H9 (cell line): ENCODE results near the gene CFAP299. TPM values are rescaled to one million over a fixed set of nuclear protein-coding genes. Genes with fewer than 3 reads are reported as not detected.

Experiments
- DNase-seq: peaks from one replicate; pipeline ENCODE4 v3.0.0-alpha.2; 2017
- H2AFZ ChIP-seq: one replicate; pipeline ENCODE4 v1.6.1; 2013; ENCODE audit warnings: mild to moderate bottlenecking, low read length, control low read depth, moderate library complexity
- H2AK5ac ChIP-seq: 2 replicates; pipeline ENCODE4 v1.6.1; 2013; ENCODE audit warnings: low read length, control low read depth, mixed read lengths; ENCODE audit not compliant: insufficient read length
- H2BK120ac ChIP-seq: one replicate; pipeline ENCODE4 v1.6.1; 2013; ENCODE audit warnings: low read depth, mild to moderate bottlenecking, low read length, control low read depth, inconsistent platforms; ENCODE audit not compliant: poor library complexity, severe bottlenecking
- H2BK12ac ChIP-seq: 2 replicates; pipeline ENCODE4 v1.6.1; 2013; ENCODE audit warnings: low read length, control low read depth, mixed read lengths, low read depth; ENCODE audit not compliant: insufficient read length
- H2BK15ac ChIP-seq: 2 replicates; pipeline ENCODE4 v1.6.1; 2013; ENCODE audit warnings: low read depth, low read length, control low read depth
- H2BK20ac ChIP-seq: one replicate; pipeline ENCODE4 v1.6.1; 2013; ENCODE audit warnings: low read depth, mild to moderate bottlenecking, low read length, control low read depth, inconsistent platforms; ENCODE audit not compliant: poor library complexity, severe bottlenecking
- H2BK5ac ChIP-seq: 2 replicates; pipeline ENCODE4 v1.6.1; 2013; ENCODE audit warnings: low read length, control low read depth, mixed read lengths; ENCODE audit not compliant: insufficient read length
- H3K14ac ChIP-seq: 2 replicates; pipeline ENCODE4 v1.6.1; 2013; ENCODE audit warnings: low read length, control low read depth; ENCODE audit not compliant: insufficient read depth
- H3K18ac ChIP-seq: 2 replicates; pipeline ENCODE4 v1.6.1; 2013; ENCODE audit warnings: low read depth, mild to moderate bottlenecking, mixed read lengths, low read length, control low read depth; ENCODE audit not compliant: insufficient read length
- H3K23ac ChIP-seq: 2 replicates; pipeline ENCODE4 v1.6.1; 2013; ENCODE audit warnings: low read length, control low read depth, mixed read lengths, low read depth; ENCODE audit not compliant: insufficient read length
- H3K23me2 ChIP-seq: 2 replicates; pipeline ENCODE4 v1.6.1; 2013; ENCODE audit warnings: low read depth, mild to moderate bottlenecking, mixed read lengths, low read length, control low read depth; ENCODE audit not compliant: insufficient read length, poor library complexity, severe bottlenecking
- H3K27ac ChIP-seq: 2 replicates; pipeline ENCODE4 v1.5.1; 2013; ENCODE audit warnings: low read length, control low read depth, mixed read lengths, low read depth; ENCODE audit not compliant: insufficient read length
- H3K27me3 ChIP-seq: 2 replicates; pipeline ENCODE4 v1.6.1; 2013; ENCODE audit warnings: low read length, control low read depth, inconsistent platforms; ENCODE audit not compliant: insufficient read depth
- H3K4ac ChIP-seq: 2 replicates; pipeline ENCODE4 v1.6.1; 2013; ENCODE audit warnings: low read depth, mild to moderate bottlenecking, control low read depth, inconsistent platforms, low read length, moderate library complexity
- H3K4me1 ChIP-seq: 2 replicates; pipeline ENCODE4 v1.6.1; 2013; ENCODE audit warnings: low read length, control low read depth, inconsistent platforms; ENCODE audit not compliant: insufficient read depth
- H3K4me2 ChIP-seq: 2 replicates; pipeline ENCODE4 v1.6.1; 2013; ENCODE audit warnings: low read length, control low read depth, mixed read lengths; ENCODE audit not compliant: insufficient read length, insufficient read depth
- H3K56ac ChIP-seq: 2 replicates; pipeline ENCODE4 v1.6.1; 2013; ENCODE audit warnings: low read depth, mild to moderate bottlenecking, mixed read lengths, low read length, control low read depth; ENCODE audit not compliant: insufficient read length
- H3K79me1 ChIP-seq: 2 replicates; pipeline ENCODE4 v1.6.1; 2013; ENCODE audit warnings: low read depth, mild to moderate bottlenecking, moderate library complexity, low read length, control low read depth, inconsistent platforms; ENCODE audit not compliant: insufficient read depth, poor library complexity, severe bottlenecking
- H3K79me2 ChIP-seq: 2 replicates; pipeline ENCODE4 v1.6.1; 2013; ENCODE audit warnings: low read length, control low read depth, inconsistent platforms; ENCODE audit not compliant: insufficient read depth
- H3K9ac ChIP-seq: 2 replicates; pipeline ENCODE4 v1.6.1; 2013; ENCODE audit warnings: low read length, control low read depth, mixed read lengths; ENCODE audit not compliant: insufficient read length; ENCODE audit errors: extremely low read depth
- H3K9me3 ChIP-seq: one replicate; pipeline ENCODE4 v1.6.1; 2013; ENCODE audit warnings: low read depth, low read length, inconsistent platforms; ENCODE audit not compliant: control insufficient read depth
- H3T11ph ChIP-seq: one replicate; pipeline ENCODE4 v1.6.1; 2013; ENCODE audit warnings: mild to moderate bottlenecking, low read length, control low read depth, inconsistent platforms
- H4K20me1 ChIP-seq: one replicate; pipeline ENCODE4 v1.6.1; 2013; ENCODE audit not compliant: control insufficient read depth, insufficient read length, insufficient read depth
- H4K5ac ChIP-seq: 2 replicates; pipeline ENCODE4 v1.6.1; 2013; ENCODE audit warnings: low read depth, mild to moderate bottlenecking, mixed read lengths, low read length, control low read depth; ENCODE audit not compliant: insufficient read length
- H4K8ac ChIP-seq: replicated peaks from 2 replicates; pipeline ENCODE4 v1.6.1; 2013; ENCODE audit warnings: low read length, control low read depth, mixed read lengths, low read depth; ENCODE audit not compliant: insufficient read length
- H4K91ac ChIP-seq: 2 replicates; pipeline ENCODE4 v1.6.1; 2013; ENCODE audit warnings: low read depth, mild to moderate bottlenecking, moderate library complexity, mixed read lengths, low read length, control low read depth; ENCODE audit not compliant: insufficient read length
- H3K27ac Mint-ChIP-seq, 3 experiments: 2 replicates in 2 of 3; 3 replicates in 1 of 3; pipeline ENCODE4 v1.8.0; 2020 to 2021; ENCODE audit warnings: mixed read lengths in 3 of 3, mild to moderate bottlenecking in 1 of 3, moderate library complexity in 1 of 3
- H3K27me3 Mint-ChIP-seq: 2 replicates; pipeline ENCODE4 v1.8.0; 2021; ENCODE audit warnings: low read depth, mild to moderate bottlenecking, moderate library complexity, mixed read lengths
- H3K36me3 Mint-ChIP-seq, 3 experiments: 2 replicates in 2 of 3; 3 replicates in 1 of 3; pipeline ENCODE4 v1.8.0; 2020 to 2021; ENCODE audit warnings: low read depth in 3 of 3, mixed read lengths in 3 of 3; ENCODE audit not compliant: insufficient read depth in 1 of 3
- H3K4me1 Mint-ChIP-seq, 2 experiments: 2 replicates each; pipeline ENCODE4 v1.8.0; 2020; ENCODE audit warnings: mixed read lengths in 2 of 2
- H3K4me3 Mint-ChIP-seq, 2 experiments: 2 replicates in 1 of 2; 3 replicates in 1 of 2; pipeline ENCODE4 v1.8.0; 2020 to 2021; ENCODE audit warnings: mild to moderate bottlenecking in 2 of 2, mixed read lengths in 2 of 2, moderate library complexity in 1 of 2
- H3K9me3 Mint-ChIP-seq, 2 experiments: 2 replicates in 1 of 2; 3 replicates in 1 of 2; pipeline ENCODE4 v1.8.0; 2020; ENCODE audit warnings: mild to moderate bottlenecking in 2 of 2, mixed read lengths in 2 of 2, moderate library complexity in 1 of 2
- total RNA-seq: library from RNA; stranded (reverse); gene quantifications from 2 replicates; pipeline ENCODE4 v1.2.1, GENCODE V29; 2021
- TF ChIP-seq, protein P1 (sequence below): fragments of 200-600 bp; sonication (generic); conservative IDR thresholded peaks from 3 replicates; pipeline ENCODE4 v1.8.0; 2021; ENCODE audit warnings: antibody characterized with exemption, mild to moderate bottlenecking

Gene CFAP299
- total RNA-seq, 1 experiment from 2014 or later: not detected

DNA sequence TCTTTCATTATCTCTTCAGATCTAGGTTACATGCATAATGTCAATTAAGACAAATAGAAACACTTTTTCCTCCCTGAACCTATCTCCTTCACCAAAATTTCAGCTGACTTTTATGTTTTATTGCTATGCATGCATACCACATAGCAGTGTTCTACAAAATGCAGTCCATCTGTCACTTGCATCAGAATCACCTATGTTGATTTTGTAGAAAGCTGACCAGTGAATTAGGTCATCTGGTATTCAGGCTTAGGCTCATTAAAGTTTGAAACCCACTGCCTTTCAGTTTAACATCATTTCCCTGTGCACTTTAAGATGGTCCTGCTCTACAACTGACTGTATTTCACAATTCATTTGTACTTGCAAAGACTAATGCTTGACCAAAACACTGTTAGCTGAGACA, 277.9 kb downstream of the CFAP299 start:
- H2AK5ac ChIP-seq: no peak overlapping the region
- H2BK20ac ChIP-seq: no peak overlapping the region
- H3K36me3 Mint-ChIP-seq: no peaks in the 10 kb centered on the region
- no peak overlapping the region for H3K23ac ChIP-seq
- no peaks in the 10 kb centered on the region for H3K79me1 ChIP-seq
- H2BK12ac ChIP-seq: no peak overlapping the region
- no peaks in the 10 kb centered on the region for H3K79me2 ChIP-seq
- H2BK120ac ChIP-seq: no peak overlapping the region
- H3K9me3 ChIP-seq: no peaks in the 10 kb centered on the region
- no peak overlapping the region for H2AFZ ChIP-seq
- no peaks in the 10 kb centered on the region for H3K27me3 ChIP-seq
- H3K56ac ChIP-seq: no peak overlapping the region
- no peak overlapping the region for H4K91ac ChIP-seq
- H4K5ac ChIP-seq: no peak overlapping the region
- DNase-seq: no peak
- H2BK15ac ChIP-seq: no peak overlapping the region
- H3K23me2 ChIP-seq: no peaks in the 10 kb centered on the region
- H3K27ac Mint-ChIP-seq: peak overlapping the region in 1 of 3 experiments; percentile 48; a peak in 1 of 7 replicates
- no peaks in the 10 kb centered on the region for H3K4me1 ChIP-seq
- H3K18ac ChIP-seq: no peak overlapping the region
- no peak overlapping the region for H2BK5ac ChIP-seq
- no peak overlapping the region for H3K27ac ChIP-seq
- peaks cover 3% of the 10 kb centered on the region for H3K27me3 Mint-ChIP-seq
- H3K4me2 ChIP-seq: no peak overlapping the region
- H3K9me3 Mint-ChIP-seq: no peaks in the 10 kb centered on the region
- H3T11ph ChIP-seq: no peak overlapping the region
- TF ChIP-seq, protein P1, sequence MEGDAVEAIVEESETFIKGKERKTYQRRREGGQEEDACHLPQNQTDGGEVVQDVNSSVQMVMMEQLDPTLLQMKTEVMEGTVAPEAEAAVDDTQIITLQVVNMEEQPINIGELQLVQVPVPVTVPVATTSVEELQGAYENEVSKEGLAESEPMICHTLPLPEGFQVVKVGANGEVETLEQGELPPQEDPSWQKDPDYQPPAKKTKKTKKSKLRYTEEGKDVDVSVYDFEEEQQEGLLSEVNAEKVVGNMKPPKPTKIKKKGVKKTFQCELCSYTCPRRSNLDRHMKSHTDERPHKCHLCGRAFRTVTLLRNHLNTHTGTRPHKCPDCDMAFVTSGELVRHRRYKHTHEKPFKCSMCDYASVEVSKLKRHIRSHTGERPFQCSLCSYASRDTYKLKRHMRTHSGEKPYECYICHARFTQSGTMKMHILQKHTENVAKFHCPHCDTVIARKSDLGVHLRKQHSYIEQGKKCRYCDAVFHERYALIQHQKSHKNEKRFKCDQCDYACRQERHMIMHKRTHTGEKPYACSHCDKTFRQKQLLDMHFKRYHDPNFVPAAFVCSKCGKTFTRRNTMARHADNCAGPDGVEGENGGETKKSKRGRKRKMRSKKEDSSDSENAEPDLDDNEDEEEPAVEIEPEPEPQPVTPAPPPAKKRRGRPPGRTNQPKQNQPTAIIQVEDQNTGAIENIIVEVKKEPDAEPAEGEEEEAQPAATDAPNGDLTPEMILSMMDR: no peak
- no peak overlapping the region for H3K4ac ChIP-seq
- H4K8ac ChIP-seq: no peak overlapping the region
- no peak overlapping the region for H3K9ac ChIP-seq
- no peaks in the 10 kb centered on the region for H4K20me1 ChIP-seq
- H3K14ac ChIP-seq: no peak overlapping the region
- H3K4me1 Mint-ChIP-seq: peaks cover 7 to 8% of the 10 kb centered on the region in 2 experiments
- H3K4me3 Mint-ChIP-seq: no peak overlapping the region
